Stimulated activated CD4-positive, alpha-beta T cell treated with anti-CD3 and anti-CD28 coated beads, Interleukin-1b, Interleukin-23, amount 100 ng/mL, for 4 hours (primary cell): ENCODE results near the gene KRTDAP.

Experiments used
- DNase-seq, 2 donors: peaks; one replicate each; pipeline ENCODE4 v3.0.0-alpha.2; 2020; ENCODE audit warnings: low read depth in 2 of 2

The KRTDAP gene

GRCh38 chr19:35454663-35455062 lies 35.6 kb downstream of the KRTDAP start:
- no peak for DNase-seq

GRCh38 chr19:35451338-35452096 lies 38.7 kb downstream of the KRTDAP start:
- no peak for DNase-seq

- no peak for DNase-seq
Measured at GRCh38 chr19:35449359-35450043, 40.8 kb downstream of the KRTDAP start.

DNA sequence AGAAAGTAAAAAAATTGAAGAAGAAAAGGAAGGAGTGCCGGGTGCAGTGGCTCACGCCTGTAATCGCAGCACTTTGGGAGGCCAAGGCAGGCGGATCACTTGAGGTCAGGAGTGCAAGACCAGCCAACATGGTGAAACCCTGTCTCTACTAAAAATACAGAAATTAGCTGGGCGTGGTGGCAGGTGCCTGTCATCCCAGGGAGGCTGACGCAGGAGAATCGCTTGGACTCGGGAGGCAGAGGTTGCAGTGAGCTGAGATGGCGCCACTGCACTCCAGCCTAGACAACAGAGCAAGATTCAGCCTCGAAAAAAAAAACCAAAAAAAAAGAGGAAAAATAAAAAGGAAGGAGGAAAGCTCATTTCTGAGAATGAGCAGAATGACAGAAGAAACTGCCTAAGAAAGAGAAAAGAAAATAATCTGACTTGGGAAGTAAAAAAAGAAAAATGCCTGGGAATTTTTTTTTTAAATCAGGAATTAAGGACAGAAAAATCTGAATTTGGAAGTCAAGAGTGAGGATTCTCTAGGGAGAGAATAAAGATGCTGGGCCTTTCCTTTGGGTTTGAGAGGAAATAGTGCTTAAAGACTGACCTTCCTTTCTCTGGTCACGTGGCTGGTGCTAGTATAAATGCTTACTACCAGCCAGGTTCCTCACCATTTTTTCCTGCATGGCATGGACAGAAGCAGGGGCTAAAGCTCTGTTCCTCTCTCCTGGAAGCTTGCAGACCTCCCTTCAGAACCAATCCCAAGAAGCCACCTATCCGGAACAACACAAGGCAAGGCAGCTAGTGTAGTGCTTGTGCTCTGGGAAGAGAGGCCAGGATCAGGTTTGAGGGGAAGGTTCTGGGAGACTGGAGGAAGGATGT lies 42.4 kb downstream of the KRTDAP start, which contains the start of gene FFAR2:
TSS of gene FFAR2 (plus strand) at position 652 of the 864 bp plus-strand sequence. CDS start 1,458 bp downstream, outside the sequence.
- DNase-seq = no peak

DNA sequence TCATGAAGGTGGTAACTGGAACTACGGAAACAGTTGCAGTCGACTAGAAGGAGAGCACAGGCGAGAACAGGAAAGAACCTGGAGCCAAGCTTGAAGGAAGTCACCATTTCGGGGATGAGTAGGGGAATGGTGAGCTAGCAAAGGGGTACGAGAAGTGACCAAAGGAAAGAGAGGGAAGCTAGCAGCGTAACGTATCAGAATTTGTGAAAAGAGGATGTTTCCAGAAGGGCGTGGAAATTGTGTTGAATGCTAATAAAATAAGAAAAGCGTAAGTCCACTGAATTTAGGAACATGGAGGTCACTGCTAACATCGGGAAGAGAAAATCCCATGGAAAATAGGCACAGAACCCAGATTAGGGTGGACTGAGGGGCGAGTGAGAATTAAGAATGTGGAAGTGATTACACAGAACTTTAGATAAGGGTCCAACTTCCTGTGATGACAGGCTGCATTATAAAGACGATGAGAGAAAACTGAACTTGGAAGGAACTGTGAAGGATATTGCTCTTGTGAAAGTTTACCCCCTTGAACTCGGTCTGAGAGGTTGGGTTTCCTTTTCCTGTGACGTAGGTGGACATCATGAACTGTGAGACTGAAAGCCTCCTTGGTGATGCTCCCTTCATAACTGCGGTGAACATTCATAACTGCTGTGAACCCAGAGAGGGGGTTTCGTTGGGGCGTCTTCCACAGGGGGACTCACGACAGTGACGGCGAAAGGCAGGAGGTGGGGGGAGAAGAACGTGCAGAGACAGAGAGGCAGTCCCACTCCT lies 44.3 kb downstream of the KRTDAP start:
- no peak for DNase-seq

GRCh38 chr19:35444735-35445134 lies 45.5 kb downstream of the KRTDAP start:
- DNase-seq = no peak

DNA sequence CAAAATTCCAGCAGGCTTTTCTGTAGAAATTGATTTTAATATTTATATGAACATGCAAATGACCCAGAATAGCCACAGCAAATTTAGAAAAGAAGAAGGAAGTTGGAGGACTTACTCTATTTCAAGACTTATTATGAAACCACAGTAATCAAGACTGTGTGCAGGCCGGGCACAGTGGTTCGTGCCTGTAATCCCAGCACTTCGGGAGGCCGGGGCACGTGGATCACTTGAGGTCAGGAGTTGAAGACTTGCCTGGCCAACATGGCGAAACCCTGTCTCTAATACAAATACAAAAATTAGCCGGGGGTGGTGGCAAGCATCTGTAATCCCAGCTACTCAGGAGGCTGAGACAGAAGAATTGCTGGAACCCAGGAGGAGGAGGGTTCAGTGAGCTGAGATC lies 48.2 kb downstream of the KRTDAP start:
- no peak for DNase-seq

DNA sequence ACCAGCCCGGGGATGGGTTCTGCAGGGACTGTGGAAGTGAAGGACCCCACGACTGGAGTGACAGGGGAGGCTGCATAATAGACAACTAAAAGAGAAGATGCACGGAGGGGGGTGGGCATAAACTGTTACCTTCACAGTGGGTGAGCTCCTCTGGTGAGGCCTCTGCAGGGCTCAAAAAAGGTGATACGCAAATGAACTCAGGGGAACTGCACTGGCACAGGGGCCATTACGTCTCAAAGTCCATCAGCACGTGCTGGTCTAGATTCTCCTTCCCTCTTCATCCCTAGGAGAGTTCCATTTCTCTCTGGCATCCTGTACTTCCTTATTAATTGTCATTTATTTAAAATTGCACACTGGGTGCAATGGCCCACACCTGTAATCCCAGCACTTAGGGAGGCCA lies 50.3 kb downstream of the KRTDAP start:
- DNase-seq = no peak

GRCh38 chr19:35438527-35438926 lies 51.7 kb downstream of the KRTDAP start:
- DNase-seq = no peak

DNA sequence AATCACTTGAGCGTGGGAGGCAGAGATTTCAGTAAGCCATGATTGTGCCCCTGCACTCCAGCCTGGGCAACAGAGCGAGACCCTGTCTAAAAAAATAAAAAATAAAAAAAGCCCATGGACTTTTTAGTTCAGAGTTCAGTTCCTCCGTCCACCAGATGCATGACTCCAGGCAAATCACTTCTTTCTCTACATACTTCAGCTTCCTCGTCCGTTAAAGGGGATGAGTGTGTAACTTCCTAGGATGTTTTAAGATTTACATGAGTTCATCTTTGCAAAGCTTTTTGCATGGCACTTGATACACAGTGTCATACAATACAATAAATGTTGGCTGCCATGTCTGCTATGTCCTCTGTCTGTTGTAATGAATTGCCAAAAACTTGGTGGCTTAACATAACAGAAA lies 52.2 kb downstream of the KRTDAP start:
- DNase-seq = no peak

- no peak for DNase-seq
Measured at GRCh38 chr19:35437406-35437951, 52.8 kb downstream of the KRTDAP start.
